ENCODE measurements around the gene CD209. TPM values are rescaled to one million over a fixed set of nuclear protein-coding genes. Genes with fewer than 3 reads are reported as not detected.

The CD209 gene
- total RNA-seq, 1 experiment from 2014 or later: not detected

- TF ChIP-seq, protein P1, sequence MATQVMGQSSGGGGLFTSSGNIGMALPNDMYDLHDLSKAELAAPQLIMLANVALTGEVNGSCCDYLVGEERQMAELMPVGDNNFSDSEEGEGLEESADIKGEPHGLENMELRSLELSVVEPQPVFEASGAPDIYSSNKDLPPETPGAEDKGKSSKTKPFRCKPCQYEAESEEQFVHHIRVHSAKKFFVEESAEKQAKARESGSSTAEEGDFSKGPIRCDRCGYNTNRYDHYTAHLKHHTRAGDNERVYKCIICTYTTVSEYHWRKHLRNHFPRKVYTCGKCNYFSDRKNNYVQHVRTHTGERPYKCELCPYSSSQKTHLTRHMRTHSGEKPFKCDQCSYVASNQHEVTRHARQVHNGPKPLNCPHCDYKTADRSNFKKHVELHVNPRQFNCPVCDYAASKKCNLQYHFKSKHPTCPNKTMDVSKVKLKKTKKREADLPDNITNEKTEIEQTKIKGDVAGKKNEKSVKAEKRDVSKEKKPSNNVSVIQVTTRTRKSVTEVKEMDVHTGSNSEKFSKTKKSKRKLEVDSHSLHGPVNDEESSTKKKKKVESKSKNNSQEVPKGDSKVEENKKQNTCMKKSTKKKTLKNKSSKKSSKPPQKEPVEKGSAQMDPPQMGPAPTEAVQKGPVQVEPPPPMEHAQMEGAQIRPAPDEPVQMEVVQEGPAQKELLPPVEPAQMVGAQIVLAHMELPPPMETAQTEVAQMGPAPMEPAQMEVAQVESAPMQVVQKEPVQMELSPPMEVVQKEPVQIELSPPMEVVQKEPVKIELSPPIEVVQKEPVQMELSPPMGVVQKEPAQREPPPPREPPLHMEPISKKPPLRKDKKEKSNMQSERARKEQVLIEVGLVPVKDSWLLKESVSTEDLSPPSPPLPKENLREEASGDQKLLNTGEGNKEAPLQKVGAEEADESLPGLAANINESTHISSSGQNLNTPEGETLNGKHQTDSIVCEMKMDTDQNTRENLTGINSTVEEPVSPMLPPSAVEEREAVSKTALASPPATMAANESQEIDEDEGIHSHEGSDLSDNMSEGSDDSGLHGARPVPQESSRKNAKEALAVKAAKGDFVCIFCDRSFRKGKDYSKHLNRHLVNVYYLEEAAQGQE (IDR thresholded peaks at IDR 0.05; ENCODE audit: low read depth): no peak
- no peak for TF ChIP-seq ZNF274 (IDR thresholded peaks at IDR 0.05; ENCODE audit: low read depth, low read length)
- TF ChIP-seq ATF3 (IDR thresholded peaks at IDR 0.05): no peak
- no peak for TF ChIP-seq POLR2AphosphoS5 (IDR thresholded peaks at IDR 0.05; ENCODE audit: low read depth, low read length)
Observed at GRCh38 chr19:7704280-7705060, 42.9 kb downstream of the CD209 start (continued).

- H3K27me3 ChIP-seq (ENCODE audit: insufficient read depth, low read length): peaks cover 3% of the 10 kb centered on the region; the same call in 1 of the 2 replicates
- H3K36me3 ChIP-seq (ENCODE audit: control insufficient read depth in 1 of 2, insufficient read depth in 2 of 2, low read length in 2 of 2): no peaks in the 10 kb centered on the region
- no peak overlapping the region for H2AFZ ChIP-seq (ENCODE audit: low read depth, low read length, poor library complexity, severe bottlenecking)
- peak; percentile 56; the same call in 1 of the 2 replicates for ATAC-seq
- H4K20me1 ChIP-seq (ENCODE audit: insufficient read depth): no peaks in the 10 kb centered on the region
- H3K9me3 ChIP-seq (ENCODE audit: control insufficient read depth in 1 of 2, insufficient read depth in 1 of 2, low read depth in 1 of 2, low read length in 2 of 2): no peaks in the 10 kb centered on the region
- H3K4me1 ChIP-seq (ENCODE audit: control insufficient read depth in 1 of 2, insufficient read depth in 2 of 2, low read length in 2 of 2): no peaks in the 10 kb centered on the region
- H3K9me2 ChIP-seq (ENCODE audit: insufficient read depth): no peaks in the 10 kb centered on the region
- no peak overlapping the region for H3K4me2 ChIP-seq (ENCODE audit: low read length)
- BruUV-seq (replicated peaks): no TSS peak
- H3K27ac ChIP-seq (ENCODE audit: low read depth, low read length): no peak overlapping the region
- RAD21 ChIA-PET (ENCODE audit: low non-redundant PET in 1 of 2, low total read pairs in 2 of 2, uncharacterized antibody in 2 of 2, unreplicated experiment in 2 of 2): no interaction called here
- intact Hi-C loops (cut with micrococcal nuclease): no loop called here
- CTCF ChIA-PET: interaction anchor here (1.3 kb wide), 1 partner anchor 22 kb away, joined by 3 read pairs; the partner anchor contains the start of gene TRAPPC5
- no peak overlapping the region for H3K4me3 ChIP-seq (replicated peaks in 1 of 2; ENCODE audit: low read depth in 1 of 2, low read length in 2 of 2)
- H3K79me2 ChIP-seq (ENCODE audit: insufficient read depth, low read length): no peaks in the 10 kb centered on the region
- no peak overlapping the region for H3K9ac ChIP-seq (ENCODE audit: low read length)
- DNase-seq (ENCODE audit: low read depth, low spot score): no peak
- POLR2A ChIA-PET: no interaction called here
- TF ChIP-seq ZBTB33 (IDR thresholded peaks at IDR 0.05; ENCODE audit: extremely low read depth, insufficient replicate concordance, low read length): no peak
- no peak for TF ChIP-seq FOSL1 (IDR thresholded peaks at IDR 0.05; ENCODE audit: low read depth)
- no peak for TF ChIP-seq CEBPB (IDR thresholded peaks at IDR 0.05; ENCODE audit: low read depth)
- no peak for TF ChIP-seq ATF3 (IDR thresholded peaks at IDR 0.05)
- TF ChIP-seq, protein P1 (IDR thresholded peaks at IDR 0.05; ENCODE audit: low read depth): no peak
- no peak for TF ChIP-seq EZH2 (IDR thresholded peaks at IDR 0.05)
- TF ChIP-seq POLR2AphosphoS5 (IDR thresholded peaks at IDR 0.05; ENCODE audit: low read depth, low read length): no peak
- no peak for TF ChIP-seq SP1 (IDR thresholded peaks at IDR 0.05; ENCODE audit: low read depth)
- no peak for TF ChIP-seq RAD21 (IDR thresholded peaks at IDR 0.05; ENCODE audit: low read depth)
- no peak for TF ChIP-seq EGR1 (IDR thresholded peaks at IDR 0.05; ENCODE audit: low read depth)
- no peak for TF ChIP-seq CBX3 (IDR thresholded peaks at IDR 0.05; ENCODE audit: low read depth)
Observed at GRCh38 chr19:7703332-7703731, 44.0 kb downstream of the CD209 start.

All from HCT116 (cell line).